Stimulated activated CD8-positive, alpha-beta memory T cell treated with anti-CD3 and anti-CD28 coated beads, Interleukin-7, amount 100 ng/mL, for 48 hours (primary cell): ENCODE data around the gene MYOF.

ENCODE experiments used
- DNase-seq, 2 donors: peaks; one replicate each; pipeline ENCODE4 v3.0.0-alpha.2; 2020; ENCODE audit warnings: low read depth in 1 of 2; ENCODE audit errors: extremely low read depth in 1 of 2

The MYOF gene, protein sequence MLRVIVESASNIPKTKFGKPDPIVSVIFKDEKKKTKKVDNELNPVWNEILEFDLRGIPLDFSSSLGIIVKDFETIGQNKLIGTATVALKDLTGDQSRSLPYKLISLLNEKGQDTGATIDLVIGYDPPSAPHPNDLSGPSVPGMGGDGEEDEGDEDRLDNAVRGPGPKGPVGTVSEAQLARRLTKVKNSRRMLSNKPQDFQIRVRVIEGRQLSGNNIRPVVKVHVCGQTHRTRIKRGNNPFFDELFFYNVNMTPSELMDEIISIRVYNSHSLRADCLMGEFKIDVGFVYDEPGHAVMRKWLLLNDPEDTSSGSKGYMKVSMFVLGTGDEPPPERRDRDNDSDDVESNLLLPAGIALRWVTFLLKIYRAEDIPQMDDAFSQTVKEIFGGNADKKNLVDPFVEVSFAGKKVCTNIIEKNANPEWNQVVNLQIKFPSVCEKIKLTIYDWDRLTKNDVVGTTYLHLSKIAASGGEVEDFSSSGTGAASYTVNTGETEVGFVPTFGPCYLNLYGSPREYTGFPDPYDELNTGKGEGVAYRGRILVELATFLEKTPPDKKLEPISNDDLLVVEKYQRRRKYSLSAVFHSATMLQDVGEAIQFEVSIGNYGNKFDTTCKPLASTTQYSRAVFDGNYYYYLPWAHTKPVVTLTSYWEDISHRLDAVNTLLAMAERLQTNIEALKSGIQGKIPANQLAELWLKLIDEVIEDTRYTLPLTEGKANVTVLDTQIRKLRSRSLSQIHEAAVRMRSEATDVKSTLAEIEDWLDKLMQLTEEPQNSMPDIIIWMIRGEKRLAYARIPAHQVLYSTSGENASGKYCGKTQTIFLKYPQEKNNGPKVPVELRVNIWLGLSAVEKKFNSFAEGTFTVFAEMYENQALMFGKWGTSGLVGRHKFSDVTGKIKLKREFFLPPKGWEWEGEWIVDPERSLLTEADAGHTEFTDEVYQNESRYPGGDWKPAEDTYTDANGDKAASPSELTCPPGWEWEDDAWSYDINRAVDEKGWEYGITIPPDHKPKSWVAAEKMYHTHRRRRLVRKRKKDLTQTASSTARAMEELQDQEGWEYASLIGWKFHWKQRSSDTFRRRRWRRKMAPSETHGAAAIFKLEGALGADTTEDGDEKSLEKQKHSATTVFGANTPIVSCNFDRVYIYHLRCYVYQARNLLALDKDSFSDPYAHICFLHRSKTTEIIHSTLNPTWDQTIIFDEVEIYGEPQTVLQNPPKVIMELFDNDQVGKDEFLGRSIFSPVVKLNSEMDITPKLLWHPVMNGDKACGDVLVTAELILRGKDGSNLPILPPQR (N-terminal part only)

DNA sequence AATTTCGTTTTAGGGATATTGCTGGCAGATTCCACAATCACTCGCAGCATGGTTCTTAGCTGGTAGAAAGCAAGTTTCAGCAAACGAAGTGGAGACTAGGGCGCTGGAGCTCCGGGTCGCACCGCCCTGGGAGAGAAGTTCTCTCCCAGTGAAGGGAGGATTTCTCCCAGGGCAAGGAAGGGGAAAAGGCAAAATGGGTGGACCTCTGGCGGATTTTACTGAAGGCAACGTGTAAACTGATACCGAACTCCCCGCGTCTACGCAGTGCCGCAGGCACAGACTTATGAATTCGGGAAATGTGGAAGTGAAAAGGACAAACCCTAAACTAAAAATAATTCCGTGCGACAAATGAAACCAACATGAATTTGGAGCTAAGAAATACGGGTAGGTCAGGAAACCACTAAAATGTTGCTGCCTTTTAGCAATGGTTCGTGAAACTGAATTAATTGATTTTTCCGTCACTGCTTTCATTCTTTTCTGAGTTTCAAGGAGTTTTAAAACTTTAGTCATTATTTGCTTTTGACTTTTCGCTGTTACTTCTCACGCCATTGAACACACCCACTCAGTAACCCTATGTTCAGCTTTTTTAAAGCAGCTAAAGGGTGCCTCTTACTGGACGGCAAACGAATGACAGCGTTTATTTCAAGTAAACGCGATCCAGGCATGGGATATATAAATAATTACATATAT is at the start of gene MYOF:
TSS of gene MYOF (minus strand) at position 190 of the 690 bp plus-strand sequence. CDS start at position 50, 140 bp downstream.
- DNase-seq = peak in 1 of 2 donors; percentile 28

DNA sequence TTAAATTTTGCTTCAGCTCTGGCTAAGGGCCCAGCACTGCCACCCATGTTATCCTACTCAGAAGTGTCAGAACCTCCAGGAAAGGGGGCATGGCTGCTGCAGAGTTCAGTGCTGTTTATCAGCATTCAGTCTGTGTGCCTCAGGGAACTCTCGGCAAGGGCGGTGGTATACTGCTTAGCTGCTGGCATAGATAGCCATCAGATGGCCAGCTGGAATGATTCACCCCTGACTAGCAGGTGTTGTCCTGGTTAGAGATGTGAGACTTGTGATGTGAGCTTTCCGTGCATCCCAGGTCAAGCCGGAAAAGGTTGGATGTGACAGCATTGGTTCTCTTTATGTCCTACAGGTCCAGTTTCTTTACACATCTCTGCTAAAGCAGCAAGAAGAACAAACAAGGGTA is 36.4 kb upstream of the MYOF start:
- DNase-seq = no peak

DNA sequence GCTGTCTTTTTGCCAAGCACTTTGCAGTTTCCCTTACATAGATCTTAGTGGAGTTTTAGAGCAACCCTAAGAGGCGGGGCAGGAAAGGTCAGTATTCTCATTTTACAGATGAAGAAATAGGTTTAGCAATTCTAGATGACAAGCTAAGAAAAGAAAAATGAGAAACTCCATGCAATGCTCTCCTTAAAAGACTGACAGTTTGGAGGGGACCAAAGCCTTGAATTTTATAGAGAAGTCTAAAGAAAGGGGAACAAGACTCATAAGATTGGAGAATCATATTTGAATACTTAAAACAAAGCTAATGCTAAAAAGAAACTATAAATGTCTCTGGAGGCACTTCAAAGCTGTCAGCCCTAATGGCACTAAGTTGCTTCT is 33.9 kb upstream of the MYOF start:
- no peak for DNase-seq

DNA sequence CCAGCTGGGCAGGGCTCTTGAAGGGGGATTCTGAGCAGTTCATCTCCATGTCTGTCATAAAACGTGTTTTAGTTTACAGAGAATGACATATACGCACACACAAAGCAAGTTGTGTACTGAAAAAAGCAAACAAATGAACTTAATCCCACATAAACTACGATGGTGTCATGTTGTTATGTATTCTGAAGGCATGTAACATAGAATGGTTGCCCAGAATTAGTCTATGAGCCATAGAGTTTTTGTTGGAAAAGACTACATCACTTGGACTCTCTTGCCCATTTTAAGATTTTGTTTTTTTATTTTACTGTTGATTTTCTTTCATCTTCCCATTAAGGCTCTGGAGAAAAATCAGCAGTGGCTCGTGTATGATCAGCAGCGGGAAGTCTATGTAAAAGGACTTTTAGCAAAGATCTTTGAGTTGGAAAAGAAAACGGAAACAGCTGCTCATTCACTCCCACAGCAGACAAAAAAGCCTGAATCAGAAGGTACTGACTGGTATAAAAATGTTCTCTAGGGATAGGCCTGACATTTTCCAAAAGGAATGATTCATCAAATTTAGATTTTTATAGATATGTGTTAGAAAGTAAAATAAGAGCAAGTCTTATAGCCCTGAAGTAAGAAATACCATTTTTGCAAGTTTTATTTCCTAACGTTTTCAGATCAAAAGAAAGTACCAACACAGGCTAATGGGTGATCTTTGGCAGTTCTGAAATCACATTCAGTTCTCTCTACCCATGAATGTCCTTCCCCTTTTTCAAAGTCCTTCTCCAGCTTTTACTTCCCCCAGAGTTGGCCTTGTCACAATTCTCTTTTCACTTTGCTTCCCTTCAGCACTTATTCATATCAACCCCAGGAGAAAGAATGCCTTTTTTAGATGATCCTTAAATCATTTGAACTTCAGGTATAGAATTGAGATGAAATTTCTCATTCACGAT is 33.2 kb upstream of the MYOF start:
- no peak for DNase-seq

DNA sequence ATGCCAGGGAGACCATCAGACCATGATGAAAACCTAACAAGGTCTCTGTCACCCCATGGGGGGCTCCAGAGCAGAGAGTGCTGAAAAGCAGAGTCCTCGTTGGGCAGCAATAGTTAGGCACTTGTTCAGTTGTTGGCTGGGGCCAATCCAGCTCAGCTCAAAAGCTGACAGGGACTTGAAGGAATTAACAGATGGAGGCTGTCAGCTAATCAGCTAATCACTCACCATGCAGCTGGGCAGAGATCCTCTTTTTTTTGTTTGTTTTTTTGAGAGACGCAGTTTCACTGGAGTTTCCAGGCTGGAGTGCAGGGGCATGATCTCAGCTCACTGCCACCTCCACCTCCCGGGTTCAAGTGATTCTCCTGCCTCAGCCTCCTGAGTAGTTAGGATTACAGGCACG is 32.4 kb upstream of the MYOF start:
- no peak for DNase-seq

DNA sequence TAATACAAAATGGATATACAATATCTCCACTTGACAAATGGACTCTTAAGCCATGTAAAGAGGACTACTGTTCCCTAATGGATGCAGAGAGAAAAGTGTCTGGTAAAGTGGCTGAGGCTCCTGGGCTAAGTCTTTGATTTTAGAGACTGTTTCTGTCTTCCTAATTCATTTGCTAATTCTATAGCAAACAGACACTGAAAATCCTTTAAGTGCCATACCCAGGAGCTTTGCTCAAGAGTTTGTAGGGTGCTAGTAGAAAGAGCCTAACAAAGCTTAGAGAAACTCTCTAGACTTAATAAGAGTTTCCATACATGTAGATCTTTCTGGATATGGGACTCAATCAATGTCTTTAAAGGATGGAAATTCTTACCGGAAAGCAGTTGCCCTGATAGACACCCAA is 31.0 kb upstream of the MYOF start:
- no peak for DNase-seq

DNA sequence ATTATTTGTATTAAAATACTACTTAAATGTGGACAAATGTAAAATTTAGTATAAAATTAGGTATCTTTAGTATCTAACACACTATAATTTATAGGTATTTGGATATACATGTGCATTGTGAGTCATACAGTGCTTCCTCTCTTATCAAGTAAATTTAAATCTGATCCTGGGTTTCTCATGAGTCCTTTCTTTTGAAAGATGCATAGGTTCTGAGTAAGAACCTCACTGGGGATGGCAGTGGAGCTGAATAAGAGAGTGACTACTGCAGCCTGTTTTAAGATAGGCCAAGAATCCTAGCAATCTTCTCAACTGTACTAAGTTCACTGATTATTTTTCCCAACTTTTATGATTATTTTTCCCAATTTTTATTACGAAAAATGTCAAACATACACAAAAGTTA is 30.4 kb upstream of the MYOF start:
- no peak for DNase-seq

DNA sequence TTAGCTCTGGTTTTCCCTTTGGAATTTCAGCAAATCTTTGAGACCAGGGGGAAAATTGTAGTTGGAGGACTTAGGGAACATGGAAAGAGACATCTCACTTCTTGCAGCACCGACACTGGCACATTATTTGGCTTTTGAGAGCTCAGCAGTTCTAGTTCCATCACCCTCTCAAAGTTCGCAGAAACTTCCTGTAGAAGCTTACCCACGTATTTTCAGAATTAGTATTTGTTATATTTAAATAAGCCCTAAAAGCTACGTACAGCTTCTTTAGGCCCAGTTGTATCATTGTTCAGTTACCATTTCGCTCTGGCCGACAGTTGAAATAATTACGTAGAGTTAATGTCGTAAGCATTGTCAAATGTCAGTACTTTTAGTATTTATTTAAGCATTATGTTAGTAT is 27.7 kb upstream of the MYOF start:
- DNase-seq = no peak

DNA sequence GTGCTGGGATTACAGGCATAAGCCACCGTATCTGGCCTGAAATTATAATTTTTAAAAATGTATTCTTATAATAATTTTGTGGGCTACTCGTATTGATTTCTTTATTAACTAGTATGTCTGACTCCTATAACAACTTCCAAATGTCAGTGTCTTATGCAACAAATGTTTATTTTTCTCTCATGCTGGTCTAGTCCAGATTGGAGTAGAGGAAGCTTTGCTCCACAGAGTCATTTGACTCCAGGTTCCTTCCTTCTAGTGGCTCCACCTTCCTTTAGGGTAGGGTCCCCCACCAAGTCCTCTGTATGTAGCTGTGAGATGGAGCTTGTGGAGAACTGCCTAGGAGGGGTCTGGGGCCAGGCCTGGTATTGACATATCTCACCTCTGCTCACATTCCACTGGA is 22.9 kb upstream of the MYOF start:
- no peak for DNase-seq

DNA sequence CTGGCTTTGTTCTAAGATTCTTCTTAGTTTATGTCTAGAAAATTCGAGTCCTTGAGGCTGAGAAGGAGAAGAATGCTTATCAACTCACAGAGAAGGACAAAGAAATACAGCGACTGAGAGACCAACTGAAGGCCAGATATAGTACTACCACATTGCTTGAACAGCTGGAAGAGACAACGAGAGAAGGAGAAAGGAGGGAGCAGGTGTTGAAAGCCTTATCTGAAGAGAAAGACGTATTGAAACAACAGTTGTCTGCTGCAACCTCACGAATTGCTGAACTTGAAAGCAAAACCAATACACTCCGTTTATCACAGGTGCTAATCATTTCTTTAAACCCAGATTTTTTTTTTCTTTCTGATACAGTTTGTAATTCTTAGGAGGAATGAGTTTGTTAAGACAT is 20.9 kb upstream of the MYOF start:
- no peak for DNase-seq

DNA sequence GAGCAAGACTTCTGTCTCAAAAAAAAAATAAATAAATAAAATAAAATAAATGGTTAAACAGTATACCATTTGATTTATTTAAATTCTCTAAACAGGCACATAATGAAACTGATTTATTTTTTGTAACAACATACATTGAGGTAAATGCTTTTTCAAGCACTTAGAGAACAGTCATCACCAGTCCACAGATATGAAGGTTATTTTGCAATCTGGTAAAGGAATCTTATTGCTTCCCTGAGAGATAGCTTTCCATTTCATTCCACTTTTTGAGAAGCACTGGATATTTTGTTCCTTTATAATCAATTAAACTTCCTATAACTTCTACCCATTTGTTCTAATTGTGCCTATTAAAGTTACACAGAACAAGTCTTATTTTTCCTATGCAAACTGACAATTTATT is 19.5 kb upstream of the MYOF start:
- no peak for DNase-seq

DNA sequence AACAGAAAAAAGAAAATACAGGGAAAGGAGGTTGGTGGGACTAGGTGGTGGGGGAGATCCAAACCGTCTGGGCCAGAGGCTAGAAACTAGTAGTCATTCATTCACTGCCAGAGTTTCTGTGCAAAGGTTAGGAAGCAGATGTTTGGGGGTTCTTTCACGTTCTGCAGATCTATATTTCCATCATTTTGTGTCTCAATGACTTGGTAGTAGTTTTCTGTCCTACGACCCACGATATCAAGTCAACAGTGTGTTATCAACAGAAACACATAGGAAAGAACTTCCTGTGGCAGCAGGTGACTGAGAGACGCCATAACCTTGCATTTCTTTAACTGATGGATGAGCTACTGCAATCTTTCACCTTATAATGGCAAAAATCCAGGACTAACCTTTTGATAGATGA is 16.0 kb upstream of the MYOF start:
- no peak for DNase-seq

DNA sequence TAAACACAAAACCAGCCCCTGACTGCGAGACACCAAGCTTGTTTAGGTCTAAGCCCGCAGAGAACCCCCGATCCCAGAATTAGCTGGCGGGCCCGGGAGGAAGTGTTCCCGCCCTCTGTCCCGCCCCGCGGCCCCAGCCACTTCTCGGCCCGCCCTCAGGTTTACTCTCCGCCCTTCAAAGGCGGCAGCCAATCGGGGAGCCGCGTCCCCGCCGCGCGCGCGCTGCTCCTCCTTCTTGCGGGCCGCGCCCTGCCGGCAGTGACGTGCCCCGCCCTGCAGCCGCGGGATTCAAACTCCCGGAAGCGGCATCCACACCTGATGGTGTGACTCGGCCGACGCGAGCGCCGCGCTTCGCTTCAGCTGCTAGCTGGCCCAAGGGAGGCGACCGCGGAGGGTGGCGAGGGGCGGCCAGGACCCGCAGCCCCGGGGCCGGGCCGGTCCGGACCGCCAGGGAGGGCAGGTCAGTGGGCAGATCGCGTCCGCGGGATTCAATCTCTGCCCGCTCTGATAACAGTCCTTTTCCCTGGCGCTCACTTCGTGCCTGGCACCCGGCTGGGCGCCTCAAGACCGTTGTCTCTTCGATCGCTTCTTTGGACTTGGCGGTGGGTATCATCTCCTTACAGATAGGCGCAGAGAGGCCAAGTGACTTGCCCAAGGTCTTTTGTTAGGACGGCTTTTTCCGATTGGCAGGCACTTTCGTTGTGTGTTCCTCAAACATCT is 14.3 kb upstream of the MYOF start, which contains the start of gene CEP55:
TSS of gene CEP55 (plus strand) at position 291 of the 720 bp plus-strand sequence. CDS start 3,440 bp downstream, outside the sequence.
- peak; percentile 91 to 95 for DNase-seq

DNA sequence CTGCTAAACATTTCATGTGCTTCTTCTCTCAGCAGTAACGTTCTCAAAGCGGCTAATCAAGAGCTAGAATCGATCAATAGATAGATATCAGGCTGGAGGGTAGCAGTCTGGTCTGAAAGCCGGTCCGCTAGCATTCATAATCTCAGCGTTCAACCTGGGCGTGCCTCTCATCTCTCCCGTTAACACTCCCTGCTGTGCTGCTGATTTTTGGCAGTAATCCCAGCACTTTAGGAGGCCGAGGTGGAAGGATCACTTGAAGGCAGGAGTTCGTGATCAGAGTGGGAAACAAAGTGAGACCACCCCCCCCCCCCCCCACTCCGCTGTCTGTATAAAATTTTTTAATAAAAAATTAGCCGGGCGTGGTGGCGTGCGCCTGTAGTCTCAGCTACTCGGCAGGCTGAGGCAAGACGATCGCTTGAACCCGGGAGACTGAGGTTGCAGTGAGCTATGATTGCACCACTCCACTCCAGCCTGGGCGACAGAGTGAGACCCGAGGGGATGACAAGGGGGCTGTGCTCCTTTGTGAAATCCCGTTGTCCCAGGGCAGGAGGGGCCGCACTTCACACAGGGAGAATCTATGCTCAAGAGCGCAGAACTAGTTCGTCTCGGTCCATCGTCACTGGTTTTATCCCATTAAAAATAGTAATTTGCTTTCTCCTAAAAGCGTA is 13.7 kb upstream of the MYOF start:
- no peak for DNase-seq

DNA sequence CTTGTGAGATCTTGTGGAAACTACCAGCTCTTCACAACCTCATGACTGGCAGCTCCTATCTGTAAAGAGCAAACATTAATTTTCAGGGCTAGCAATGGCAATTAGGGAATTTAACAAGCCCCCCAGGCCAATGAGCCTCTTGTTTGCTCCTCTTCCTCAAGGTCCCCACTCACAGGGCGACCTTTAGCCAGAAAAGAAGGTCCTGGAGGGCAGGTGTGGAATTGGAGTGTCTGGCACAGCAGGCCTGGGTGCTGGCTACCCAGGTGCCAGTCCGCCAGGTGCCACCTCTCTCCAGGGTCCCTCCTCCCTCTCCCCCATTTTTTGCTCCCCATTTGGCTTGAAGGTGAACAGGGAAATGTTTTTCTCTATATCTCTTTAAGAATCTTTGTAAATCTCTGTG is 12.4 kb upstream of the MYOF start:
- no peak for DNase-seq

DNA sequence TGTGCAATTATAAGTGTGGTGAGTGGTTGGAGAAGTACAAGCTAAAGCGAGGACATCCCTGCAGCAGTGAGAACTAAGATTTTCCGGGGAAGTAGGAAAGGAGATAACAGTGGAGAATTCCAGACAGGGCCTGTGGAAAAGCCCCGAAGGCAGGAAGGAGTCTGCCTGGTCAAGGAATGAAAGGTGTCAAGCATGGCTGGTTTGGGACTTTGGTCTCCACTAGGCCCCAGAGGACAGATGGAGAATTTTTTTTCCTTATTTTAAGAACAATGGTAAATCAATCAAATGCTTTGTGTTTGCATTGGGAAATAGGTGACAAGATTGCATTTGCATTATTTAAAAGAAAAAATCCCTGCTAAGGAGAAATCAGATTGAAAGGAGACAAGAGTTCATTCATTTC is 11.0 kb upstream of the MYOF start:
- no peak for DNase-seq

DNA sequence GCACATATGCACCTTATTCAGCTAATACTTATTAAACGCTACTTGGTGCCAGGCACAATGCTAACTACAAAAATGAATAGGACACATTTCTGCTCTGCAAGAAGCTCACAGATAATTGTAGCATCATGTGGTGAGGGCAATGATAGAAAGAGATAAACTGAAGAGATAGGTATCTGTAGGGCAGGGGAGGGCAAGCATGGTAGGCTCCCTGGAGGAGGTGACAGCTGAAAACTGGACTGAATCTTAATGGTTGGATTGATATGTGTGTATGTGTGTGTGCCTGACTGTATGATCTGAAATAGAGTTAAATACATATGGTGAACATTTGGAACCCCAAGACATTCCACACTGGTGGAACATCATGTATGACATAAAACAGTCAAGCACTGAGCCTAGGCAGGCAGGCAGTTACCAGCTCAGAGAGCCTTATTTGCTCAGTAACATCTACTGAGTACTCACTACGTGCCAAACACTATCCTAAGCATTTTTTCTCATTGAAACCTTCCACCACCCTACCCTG is 9.5 kb upstream of the MYOF start:
- no peak for DNase-seq

DNA sequence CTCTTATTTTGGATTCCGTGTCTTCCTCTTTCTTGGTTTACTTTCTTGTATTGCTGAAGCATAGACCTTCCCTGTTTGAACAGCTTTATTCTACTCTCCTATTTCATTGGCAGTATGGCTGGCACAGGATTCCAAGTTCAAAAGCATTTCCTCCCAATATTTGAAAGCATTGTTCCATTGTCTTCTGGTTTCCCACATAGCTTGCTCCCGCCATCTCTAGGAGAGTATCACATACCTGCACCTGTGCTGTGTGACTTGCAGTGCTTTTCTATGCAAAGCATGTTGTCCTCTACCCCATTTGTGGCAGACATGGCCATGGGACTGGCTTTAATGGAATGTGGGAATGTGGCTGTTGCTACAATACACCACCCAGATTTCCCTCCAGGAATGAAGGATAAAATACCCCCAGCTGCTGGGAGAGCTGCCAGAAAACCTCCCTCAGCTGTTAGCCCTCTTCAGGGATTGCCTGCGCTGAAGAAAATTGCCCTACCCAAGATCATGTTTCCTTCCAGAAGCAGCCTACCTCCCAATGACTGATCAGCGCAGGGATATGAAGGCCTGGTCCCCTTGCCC is 6.9 kb upstream of the MYOF start:
- no peak for DNase-seq
